Neural progenitor cell (in vitro differentiated cells): ENCODE measurements around the gene HOXA13. TPM values are rescaled to one million over a fixed set of nuclear protein-coding genes. Genes with fewer than 3 reads are reported as not detected.

Experiments used
- DNase-seq: peaks from one replicate; pipeline ENCODE4 v3.0.0-alpha.2; 2016; ENCODE audit warnings: low spot score
- H2AFZ ChIP-seq: fragments of 200-600 bp; sonication (generic); replicated peaks from 2 replicates; pipeline ENCODE4 v1.6.1; 2016; ENCODE audit warnings: antibody characterized with exemption
- H3F3A ChIP-seq: fragments of 200-600 bp; sonication (generic); 2 replicates; pipeline ENCODE4 v1.6.1; 2016; ENCODE audit warnings: antibody characterized with exemption, low read depth
- H3K27ac ChIP-seq: fragments of 200-600 bp; sonication (generic); 2 replicates; pipeline ENCODE4 v1.5.1; 2016; ENCODE audit warnings: mild to moderate bottlenecking
- H3K27me3 ChIP-seq: fragments of 200-600 bp; sonication (generic); 2 replicates; pipeline ENCODE4 v1.6.1; 2016; ENCODE audit warnings: mild to moderate bottlenecking, moderate library complexity
- H3K36me3 ChIP-seq: fragments of 200-600 bp; sonication (generic); 2 replicates; pipeline ENCODE4 v1.5.1; 2016
- H3K4me1 ChIP-seq: fragments of 200-600 bp; sonication (generic); 2 replicates; pipeline ENCODE4 v1.6.1; 2016; ENCODE audit warnings: mixed run types
- H3K4me2 ChIP-seq: fragments of 200-600 bp; sonication (generic); 2 replicates; pipeline ENCODE4 v1.6.1; 2016
- H3K4me3 ChIP-seq: fragments of 200-600 bp; sonication (generic); 2 replicates; pipeline ENCODE4 v1.5.1; 2016
- H3K79me2 ChIP-seq: fragments of 200-600 bp; sonication (generic); 2 replicates; pipeline ENCODE4 v1.6.1; 2016; ENCODE audit warnings: low read depth
- H3K9ac ChIP-seq: fragments of 200-600 bp; sonication (generic); 2 replicates; pipeline ENCODE4 v1.6.1; 2016
- H3K9me3 ChIP-seq: fragments of 200-600 bp; sonication (generic); 2 replicates; pipeline ENCODE4 v1.5.1; 2016; ENCODE audit warnings: low read depth
- H4K20me1 ChIP-seq: fragments of 200-600 bp; sonication (generic); 2 replicates; pipeline ENCODE4 v1.6.1; 2016; ENCODE audit warnings: low read depth
- H3K27ac Mint-ChIP-seq: 3 replicates; pipeline ENCODE4 v1.8.0; 2021; ENCODE audit warnings: mixed read lengths
- H3K27me3 Mint-ChIP-seq: 2 replicates; pipeline ENCODE4 v1.8.0; 2022; ENCODE audit warnings: low read depth, mild to moderate bottlenecking, inconsistent platforms, moderate library complexity, mixed read lengths; ENCODE audit not compliant: insufficient read depth
- H3K36me3 Mint-ChIP-seq: 3 replicates; pipeline ENCODE4 v1.8.0; 2021; ENCODE audit warnings: mixed read lengths
- H3K4me1 Mint-ChIP-seq: 3 replicates; pipeline ENCODE4 v1.8.0; 2021; ENCODE audit warnings: mixed read lengths
- H3K4me3 Mint-ChIP-seq: 3 replicates; pipeline ENCODE4 v1.8.0; 2021; ENCODE audit warnings: mild to moderate bottlenecking, moderate library complexity, mixed read lengths
- H3K9me3 Mint-ChIP-seq: 3 replicates; pipeline ENCODE4 v1.8.0; 2020; ENCODE audit warnings: mixed read lengths
- EZH2 ChIP-seq: fragments of 200-600 bp; sonication (generic); IDR thresholded peaks from 2 replicates; pipeline ENCODE4 v1.6.1; 2017; ENCODE audit warnings: antibody characterized with exemption, mild to moderate bottlenecking, moderate library complexity
- EZH2phosphoT487 ChIP-seq: fragments of 200-600 bp; sonication (generic); IDR thresholded peaks from 2 replicates; pipeline ENCODE4 v1.6.1; 2017; ENCODE audit warnings: antibody characterized with exemption
- total RNA-seq: library from RNA; depleted of rRNA; stranded (reverse); fragments of >200 nt; gene quantifications from 2 replicates; pipeline ENCODE4 v1.2.3, GENCODE V29; 2015; ENCODE audit warnings: low replicate concordance
- TF ChIP-seq, protein P1 (sequence below): fragments of 200-600 bp; sonication (generic); IDR thresholded peaks from 2 replicates; pipeline ENCODE4 v1.5.1; 2017; ENCODE audit warnings: antibody characterized with exemption, mild to moderate bottlenecking

HOXA13 gene
- total RNA-seq, 1 donor from 2014 or later, result not detected

GRCh38 chr7:27192546-27193334, 7.2 kb downstream of the HOXA13 start:
- no peaks in the 10 kb centered on the region for H3K79me2 ChIP-seq
- H3F3A ChIP-seq, result peaks cover 9% of the 10 kb centered on the region
- H3K9me3 ChIP-seq, result no peaks in the 10 kb centered on the region
- H3K4me1 ChIP-seq, result no peaks in the 10 kb centered on the region
- Mint-ChIP-seq H3K9me3 (peaks cover 14% of the 10 kb centered on the region), H3K4me1 (peaks cover 2% of the 10 kb centered on the region), H3K4me3 (no peak overlapping the region), H3K36me3 (no peaks in the 10 kb centered on the region), H3K27ac (no peak overlapping the region), H3K27me3 (peaks cover 91% of the 10 kb centered on the region)
- no peak overlapping the region for H3K4me3 ChIP-seq
- peak; percentile 35 for TF ChIP-seq EZH2
- TF ChIP-seq, protein P1, sequence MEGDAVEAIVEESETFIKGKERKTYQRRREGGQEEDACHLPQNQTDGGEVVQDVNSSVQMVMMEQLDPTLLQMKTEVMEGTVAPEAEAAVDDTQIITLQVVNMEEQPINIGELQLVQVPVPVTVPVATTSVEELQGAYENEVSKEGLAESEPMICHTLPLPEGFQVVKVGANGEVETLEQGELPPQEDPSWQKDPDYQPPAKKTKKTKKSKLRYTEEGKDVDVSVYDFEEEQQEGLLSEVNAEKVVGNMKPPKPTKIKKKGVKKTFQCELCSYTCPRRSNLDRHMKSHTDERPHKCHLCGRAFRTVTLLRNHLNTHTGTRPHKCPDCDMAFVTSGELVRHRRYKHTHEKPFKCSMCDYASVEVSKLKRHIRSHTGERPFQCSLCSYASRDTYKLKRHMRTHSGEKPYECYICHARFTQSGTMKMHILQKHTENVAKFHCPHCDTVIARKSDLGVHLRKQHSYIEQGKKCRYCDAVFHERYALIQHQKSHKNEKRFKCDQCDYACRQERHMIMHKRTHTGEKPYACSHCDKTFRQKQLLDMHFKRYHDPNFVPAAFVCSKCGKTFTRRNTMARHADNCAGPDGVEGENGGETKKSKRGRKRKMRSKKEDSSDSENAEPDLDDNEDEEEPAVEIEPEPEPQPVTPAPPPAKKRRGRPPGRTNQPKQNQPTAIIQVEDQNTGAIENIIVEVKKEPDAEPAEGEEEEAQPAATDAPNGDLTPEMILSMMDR, result no peak
- peaks cover 88% of the 10 kb centered on the region for H4K20me1 ChIP-seq
- H3K4me2 ChIP-seq, result peak overlapping the region; percentile 29
- H2AFZ ChIP-seq, result no peak overlapping the region
- H3K27ac ChIP-seq, result no peak overlapping the region
- peak; percentile 53 for DNase-seq
- no peaks in the 10 kb centered on the region for H3K36me3 ChIP-seq
- H3K9ac ChIP-seq, result no peak overlapping the region
- H3K27me3 ChIP-seq, result peaks cover 100% of the 10 kb centered on the region

DNA sequence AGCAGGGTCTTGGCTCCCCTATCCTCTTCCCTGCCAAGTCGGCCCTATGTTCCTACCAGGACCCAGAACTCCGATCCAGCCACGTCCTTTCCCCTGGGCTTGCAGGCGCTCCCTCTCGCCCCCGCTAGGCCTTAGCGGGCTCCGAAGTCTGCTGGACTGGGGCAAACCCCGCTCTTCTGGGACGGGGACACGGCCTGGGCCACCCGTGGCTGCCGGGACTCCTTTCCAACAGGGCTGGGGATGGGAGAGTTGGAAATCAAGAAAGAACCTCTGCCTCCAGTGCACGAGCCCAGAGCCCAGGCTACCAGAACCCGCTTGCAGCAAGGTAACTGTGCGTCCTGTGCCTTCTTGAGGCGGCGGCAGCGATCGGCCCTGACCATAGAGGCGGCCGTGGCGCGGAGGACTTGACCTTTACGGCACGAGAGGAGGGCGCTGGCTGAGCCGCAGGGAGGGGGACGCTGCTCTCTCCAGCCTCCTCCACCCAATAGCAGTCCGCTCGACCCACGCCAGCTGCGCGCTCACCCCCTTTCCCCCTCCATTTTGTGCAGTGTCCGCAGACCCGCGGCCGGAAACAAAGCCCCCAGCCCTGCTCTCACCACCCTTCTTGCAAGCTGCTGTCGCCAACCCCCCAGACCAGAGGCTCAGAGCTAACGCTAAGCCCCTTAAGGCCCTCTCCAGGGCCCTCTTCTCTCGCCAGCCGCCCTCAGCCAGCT, 7.9 kb downstream of the HOXA13 start:
- Histone ChIP-seq H3K27ac (no peak overlapping the region), H3K9ac (no peak overlapping the region), H3K4me2 (peak overlapping the region; percentile 29), H3K9me3 (no peaks in the 10 kb centered on the region), H4K20me1 (peaks cover 90% of the 10 kb centered on the region), H2AFZ (no peak overlapping the region), H3K27me3 (peaks cover 100% of the 10 kb centered on the region), H3K4me3 (no peak overlapping the region), H3K4me1 (no peaks in the 10 kb centered on the region), H3K79me2 (no peaks in the 10 kb centered on the region), H3K36me3 (no peaks in the 10 kb centered on the region), H3F3A (peaks cover 6% of the 10 kb centered on the region)
- H3K36me3 Mint-ChIP-seq, result no peaks in the 10 kb centered on the region
- DNase-seq, result no peak
- peaks cover 14% of the 10 kb centered on the region for H3K9me3 Mint-ChIP-seq
- no peak overlapping the region for H3K27ac Mint-ChIP-seq
- H3K4me1 Mint-ChIP-seq, result peaks cover 2% of the 10 kb centered on the region
- peaks cover 91% of the 10 kb centered on the region for H3K27me3 Mint-ChIP-seq
- no peak overlapping the region for H3K4me3 Mint-ChIP-seq
- TF ChIP-seq EZH2 (peak; percentile 91), EZH2phosphoT487 (peak; percentile 89)
- TF ChIP-seq, protein P1, result no peak

GRCh38 chr7:27191161-27191731, 8.6 kb downstream of the HOXA13 start:
- peaks cover 100% of the 10 kb centered on the region for H3K27me3 ChIP-seq
- H3K27ac ChIP-seq, result no peak overlapping the region
- H3K9me3 ChIP-seq, result no peaks in the 10 kb centered on the region
- H3K27me3 Mint-ChIP-seq, result peaks cover 92% of the 10 kb centered on the region
- no peak overlapping the region for H2AFZ ChIP-seq
- DNase-seq, result no peak
- peaks cover 93% of the 10 kb centered on the region for H4K20me1 ChIP-seq
- no peak overlapping the region for H3K27ac Mint-ChIP-seq
- H3K9ac ChIP-seq, result no peak overlapping the region
- H3K36me3 Mint-ChIP-seq, result no peaks in the 10 kb centered on the region
- H3K4me1 Mint-ChIP-seq, result peaks cover 2% of the 10 kb centered on the region
- no peak overlapping the region for H3K4me2 ChIP-seq
- TF ChIP-seq, protein P1, result no peak
- TF ChIP-seq EZH2 (no peak), EZH2phosphoT487 (no peak)
- no peaks in the 10 kb centered on the region for H3K79me2 ChIP-seq
- peak overlapping the region; percentile 42 for H3K4me3 Mint-ChIP-seq
- no peak overlapping the region for H3K4me3 ChIP-seq
- peaks cover 16% of the 10 kb centered on the region for H3K9me3 Mint-ChIP-seq
- H3F3A ChIP-seq, result no peaks in the 10 kb centered on the region
- no peaks in the 10 kb centered on the region for H3K36me3 ChIP-seq
- no peaks in the 10 kb centered on the region for H3K4me1 ChIP-seq
